K562 (cell line): ENCODE data around the gene DCTN5.

ENCODE experiments used
- CBX3 ChIP-seq, 2 experiments: IDR thresholded peaks; 1 replicate in 1 of 2; 2 replicates in 1 of 2; pipeline ENCODE4 v1.6.1; 2012; ENCODE audit warnings: inconsistent platforms in 2 of 2, low read length in 2 of 2, borderline replicate concordance in 1 of 2, control low read depth in 1 of 2
- FOXK2 ChIP-seq, 2 experiments: fragments of 450-650 bp; IDR thresholded peaks in 1 of 2; conservative IDR thresholded peaks in 1 of 2; 2 replicates each; pipeline ENCODE4 v1.6.1; 2016; ENCODE audit warnings: low read depth in 2 of 2, mild to moderate bottlenecking in 1 of 2
- GABPA ChIP-seq: fragments of 200-800 bp; sonication (Bioruptor generic); conservative IDR thresholded peaks from 2 replicates; pipeline ENCODE4 v1.6.1; 2016; ENCODE audit warnings: low read depth, missing genetic modification characterization, missing compliant biosample characterization
- NRF1 ChIP-seq, 2 experiments: fragments of 450-650 bp; IDR thresholded peaks in 1 of 2; conservative IDR thresholded peaks in 1 of 2; 2 replicates each; pipeline ENCODE4 v1.6.1; 2014; ENCODE audit warnings: mild to moderate bottlenecking in 2 of 2
- PHF20 ChIP-seq: fragments of 450-650 bp; IDR thresholded peaks from 2 replicates; pipeline ENCODE4 v1.6.1; 2018; ENCODE audit not compliant: partially characterized antibody
- POLR2AphosphoS5 ChIP-seq: IDR thresholded peaks from 2 replicates; pipeline ENCODE4 v1.6.1; 2011; ENCODE audit warnings: mild to moderate bottlenecking, low read depth, low read length, moderate library complexity; ENCODE audit not compliant: control insufficient read depth, insufficient read depth
- RBFOX2 ChIP-seq: fragments of 200-400 bp; formaldehyde crosslinking; IDR thresholded peaks from 2 replicates; pipeline ENCODE4 v1.6.1; 2017; ENCODE audit warnings: low read depth, mild to moderate bottlenecking, low read length, moderate library complexity
- RBM17 ChIP-seq: fragments of 200-400 bp; formaldehyde crosslinking; IDR thresholded peaks from 2 replicates; pipeline ENCODE4 v1.6.1; 2017; ENCODE audit warnings: low read depth, mild to moderate bottlenecking, low read length, borderline replicate concordance
- SIN3A ChIP-seq, 2 experiments: fragments of 150-350 bp in 1 of 2; IDR thresholded peaks; 2 replicates each; pipeline ENCODE4 v1.6.1; 2011 to 2016; ENCODE audit warnings: borderline replicate concordance in 2 of 2, low read depth in 2 of 2, low read length in 2 of 2, mild to moderate bottlenecking in 2 of 2, moderate library complexity in 2 of 2; ENCODE audit not compliant: control insufficient read depth in 1 of 2
- ZC3H8 ChIP-seq: fragments of 450-650 bp; IDR thresholded peaks from 2 replicates; pipeline ENCODE4 v1.6.1; 2017
- ZNF12 ChIP-seq: sonication (generic); formaldehyde crosslinking; IDR thresholded peaks from 2 replicates; pipeline ENCODE4 v1.4.0; 2020; ENCODE audit warnings: mild to moderate bottlenecking, missing genetic modification reagents
- ZNF551 ChIP-seq: fragments of 250-450 bp; sonication (Bioruptor Pico); IDR thresholded peaks from 2 replicates; pipeline ENCODE4 v1.5.0; 2021; ENCODE audit warnings: mild to moderate bottlenecking, moderate library complexity
- TF ChIP-seq, protein P1 (sequence below), 2 experiments: fragments of 250-450 bp in 1 of 2; fragments of 450-650 bp in 1 of 2; sonication (Bioruptor Pico) in 1 of 2; IDR thresholded peaks; 2 replicates each; pipeline versions ENCODE4 v1.6.1 to v1.8.0; 2016 to 2021; ENCODE audit warnings: mild to moderate bottlenecking in 2 of 2, moderate library complexity in 2 of 2, missing compliant biosample characterization in 1 of 2, missing genetic modification characterization in 1 of 2
- TF ChIP-seq, protein P2 (sequence below): fragments of 450-650 bp; IDR thresholded peaks from 2 replicates; pipeline ENCODE4 v1.6.1; 2017; ENCODE audit warnings: mild to moderate bottlenecking, moderate library complexity

DNA sequence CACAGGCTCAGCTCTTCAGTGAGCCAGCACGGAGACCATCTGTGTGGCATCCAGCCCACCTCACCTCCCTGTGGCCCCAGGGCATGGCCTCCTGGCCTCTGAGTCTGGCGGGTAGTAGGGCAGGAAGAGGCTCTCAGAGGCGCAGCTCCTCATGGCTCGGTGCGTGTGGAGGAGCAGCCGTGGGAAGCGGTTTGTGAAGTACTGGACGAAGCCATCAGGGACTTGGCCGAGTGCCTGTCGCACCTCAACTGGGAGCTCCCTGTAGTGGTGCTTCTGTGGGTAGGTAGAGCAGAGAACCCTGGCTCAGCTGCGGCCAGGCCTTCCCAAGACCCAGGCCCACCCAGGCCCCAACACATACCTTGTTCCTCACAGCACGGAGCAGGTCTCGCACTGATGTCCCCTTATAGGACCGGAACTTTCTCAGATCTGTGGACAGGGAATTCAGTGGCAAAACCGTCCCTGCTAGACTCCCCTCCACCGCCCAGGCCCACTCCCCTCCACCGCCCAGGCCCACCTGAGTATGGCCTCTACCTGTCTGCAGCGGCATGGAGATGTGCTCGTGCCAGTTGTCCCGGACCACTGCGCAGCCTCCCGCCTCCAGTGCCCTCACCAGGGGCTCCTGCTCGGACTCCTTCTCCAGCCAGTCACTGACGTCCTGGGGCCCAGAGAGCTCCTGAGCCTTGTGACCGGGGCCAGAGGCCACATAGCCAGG, 49.7 kb downstream of the DCTN5 start:
- no peak for TF ChIP-seq GABPA (tag)
- TF ChIP-seq POLR2AphosphoS5 = 0 out of 2 replicates have a peak, but pooled peaks have one; percentile 4
- TF ChIP-seq ZC3H8 = no peak
- TF ChIP-seq, protein P1, sequence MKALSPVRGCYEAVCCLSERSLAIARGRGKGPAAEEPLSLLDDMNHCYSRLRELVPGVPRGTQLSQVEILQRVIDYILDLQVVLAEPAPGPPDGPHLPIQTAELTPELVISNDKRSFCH (CRISPR knock-in tag; IDR thresholded peaks at IDR 0.05) = no peak
- TF ChIP-seq, protein P1 (tag; IDR thresholded peaks at IDR 0.05) = no peak
- TF ChIP-seq RBM17 = no peak
- TF ChIP-seq SIN3A (IDR thresholded peaks at IDR 0.05; ENCODE audit: borderline replicate concordance in 2 of 2, control insufficient read depth in 1 of 2, low read depth in 2 of 2, low read length in 2 of 2) = no peak
- TF ChIP-seq PHF20 = no peak
- TF ChIP-seq, protein P2, sequence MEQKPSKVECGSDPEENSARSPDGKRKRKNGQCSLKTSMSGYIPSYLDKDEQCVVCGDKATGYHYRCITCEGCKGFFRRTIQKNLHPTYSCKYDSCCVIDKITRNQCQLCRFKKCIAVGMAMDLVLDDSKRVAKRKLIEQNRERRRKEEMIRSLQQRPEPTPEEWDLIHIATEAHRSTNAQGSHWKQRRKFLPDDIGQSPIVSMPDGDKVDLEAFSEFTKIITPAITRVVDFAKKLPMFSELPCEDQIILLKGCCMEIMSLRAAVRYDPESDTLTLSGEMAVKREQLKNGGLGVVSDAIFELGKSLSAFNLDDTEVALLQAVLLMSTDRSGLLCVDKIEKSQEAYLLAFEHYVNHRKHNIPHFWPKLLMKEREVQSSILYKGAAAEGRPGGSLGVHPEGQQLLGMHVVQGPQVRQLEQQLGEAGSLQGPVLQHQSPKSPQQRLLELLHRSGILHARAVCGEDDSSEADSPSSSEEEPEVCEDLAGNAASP = no peak
- no peak for TF ChIP-seq CBX3 (IDR thresholded peaks at IDR 0.05; ENCODE audit: borderline replicate concordance in 1 of 2, low read length in 2 of 2)
- TF ChIP-seq RBFOX2 = 0 out of 2 replicates have a peak, but pooled peaks have one; percentile 28
- TF ChIP-seq ZNF12 = no peak
- no peak for TF ChIP-seq ZNF551 (CRISPR knock-in tag)
- no peak for TF ChIP-seq FOXK2 (conservative IDR thresholded peaks at IDR 0.05 in 1 of 2, IDR thresholded peaks at IDR 0.05 in 1 of 2; ENCODE audit: low read depth in 2 of 2)
- TF ChIP-seq NRF1 (conservative IDR thresholded peaks at IDR 0.05 in 1 of 2, IDR thresholded peaks at IDR 0.05 in 1 of 2) = no peak
